IPS DF 19.7 (cell line): ENCODE results near the gene NFATC2.

Source experiments
- DNase-seq: peaks from one replicate; pipeline ENCODE4 v3.0.0-alpha.2; 2013; ENCODE audit warnings: low read depth, low spot score

Gene NFATC2

GRCh38 chr20:51451484-51451883 lies 91.0 kb downstream of the NFATC2 start:
- DNase-seq = no peak

- no peak for DNase-seq
Measured at GRCh38 chr20:51450984-51451383, 91.5 kb downstream of the NFATC2 start.

GRCh38 chr20:51450221-51450712 lies 92.3 kb downstream of the NFATC2 start:
- DNase-seq = no peak

GRCh38 chr20:51449498-51450220 lies 92.9 kb downstream of the NFATC2 start:
- no peak for DNase-seq

- no peak for DNase-seq
Measured at GRCh38 chr20:51447765-51448148, 94.8 kb downstream of the NFATC2 start.

- DNase-seq = no peak
Measured at GRCh38 chr20:51447097-51447764, 95.3 kb downstream of the NFATC2 start.

GRCh38 chr20:51446656-51447055 lies 95.9 kb downstream of the NFATC2 start:
- no peak for DNase-seq

GRCh38 chr20:51446230-51446629 lies 96.3 kb downstream of the NFATC2 start:
- no peak for DNase-seq

GRCh38 chr20:51445591-51445990 lies 96.9 kb downstream of the NFATC2 start:
- no peak for DNase-seq

- no peak for DNase-seq
Measured at GRCh38 chr20:51444922-51445438, 97.5 kb downstream of the NFATC2 start.

- DNase-seq = no peak
Measured at GRCh38 chr20:51444467-51444866, 98.1 kb downstream of the NFATC2 start.

- DNase-seq = no peak
Measured at GRCh38 chr20:51442602-51443001, 99.9 kb downstream of the NFATC2 start.

- no peak for DNase-seq
Measured at GRCh38 chr20:51440589-51440988, 101.9 kb downstream of the NFATC2 start.

- DNase-seq = no peak
Measured at GRCh38 chr20:51439160-51439689, 103.3 kb downstream of the NFATC2 start.

- no peak for DNase-seq
Measured at GRCh38 chr20:51438136-51438535, 104.4 kb downstream of the NFATC2 start.

GRCh38 chr20:51437182-51437924 lies 105.2 kb downstream of the NFATC2 start:
- DNase-seq = no peak

- DNase-seq = no peak
Measured at GRCh38 chr20:51434580-51435247, 107.8 kb downstream of the NFATC2 start.

GRCh38 chr20:51434026-51434425 lies 108.5 kb downstream of the NFATC2 start:
- no peak for DNase-seq

GRCh38 chr20:51432875-51433274 lies 109.6 kb downstream of the NFATC2 start:
- DNase-seq = no peak

- no peak for DNase-seq
Measured at GRCh38 chr20:51432251-51432784, 110.2 kb downstream of the NFATC2 start.

GRCh38 chr20:51431321-51431720 lies 111.2 kb downstream of the NFATC2 start:
- DNase-seq = no peak
